Body of pancreas (tissue), 4 donors: Measurements from ENCODE around the gene PAX1. TPM values are rescaled to one million over a fixed set of nuclear protein-coding genes. Genes with fewer than 3 reads are reported as not detected.

ENCODE experiments used
- ATAC-seq: fragments of 150-250 bp; one replicate; pipeline ENCODE4 v1.9.1; 2016
- DNase-seq, 4 donors: peaks; one replicate each; pipeline ENCODE4 v3.0.0-alpha.2; 2019
- H3K27ac ChIP-seq, 4 donors: fragments of 200-600 bp; sonication (generic); 1 replicate in 3 of 4; 2 replicates in 1 of 4; pipeline versions ENCODE4 v1.5.1 to v1.6.1; 2016 to 2019; ENCODE audit warnings: mild to moderate bottlenecking in 1 of 4, mixed read lengths in 1 of 4, moderate library complexity in 1 of 4
- H3K27me3 ChIP-seq, 2 donors: fragments of 200-600 bp; sonication (generic); one replicate each; pipeline ENCODE4 v1.6.0; 2016; ENCODE audit warnings: mild to moderate bottlenecking in 1 of 2
- H3K36me3 ChIP-seq, 2 donors: fragments of 200-600 bp; sonication (generic); replicated peaks in 1 of 2; 2 replicates each; pipeline ENCODE4 v1.5.1; 2016; ENCODE audit warnings: low read depth in 2 of 2; ENCODE audit not compliant: insufficient read depth in 1 of 2
- H3K4me1 ChIP-seq: fragments of 200-600 bp; sonication (generic); one replicate; pipeline ENCODE4 v1.6.0; 2016
- H3K4me3 ChIP-seq, 2 donors: fragments of 200-600 bp; sonication (generic); 1 replicate in 1 of 2; 2 replicates in 1 of 2; pipeline ENCODE4 v1.5.1; 2016 to 2019
- H3K9me3 ChIP-seq, 3 donors: fragments of 200-600 bp; sonication (generic); 1 replicate in 2 of 3; 2 replicates in 1 of 3; pipeline ENCODE4 v1.5.1; 2016
- CTCF ChIP-seq, 7 experiments: fragments of 450-650 bp in 4 of 7; fragments of 200-600 bp in 3 of 7; sonication (generic) in 3 of 7; IDR thresholded peaks; one replicate each; pipeline ENCODE4 v1.5.1; 2016 to 2019; ENCODE audit warnings: antibody characterized with exemption in 7 of 7
- POLR2A ChIP-seq, 3 donors: fragments of 450-650 bp; IDR thresholded peaks; one replicate each; pipeline ENCODE4 v1.6.1; 2016; ENCODE audit warnings: antibody characterized with exemption in 3 of 3, mild to moderate bottlenecking in 2 of 3
- WGBS, 2 donors: methylation state at CpG; one replicate each; pipeline ENCODE4 v1.1.5; 2017; 5-methylcytosine and 5-hydroxymethylcytosine counted together
- intact Hi-C: fragments of 100-400 bp; cut with DNase I; formaldehyde crosslinking; loops from one replicate; pipeline ENCODE4 v1.15.1; 2023
- total RNA-seq, 2 donors: library from RNA; depleted of rRNA; stranded (reverse); fragments of >200 nt; gene quantifications; one replicate each; pipeline ENCODE4 v1.1.0, GENCODE V29; 2016

PAX1 gene
- total RNA-seq, 2 donors from 2014 or later = not detected

GRCh38 chr20:21725892-21726291 lies 20.4 kb downstream of the PAX1 start:
- TF ChIP-seq CTCF (IDR thresholded peaks at IDR 0.05) (no peak), POLR2A (IDR thresholded peaks at IDR 0.05) (no peak)
- Histone ChIP-seq H3K36me3 (no peaks in the 10 kb centered on the region), H3K27ac (no peak overlapping the region), H3K27me3 (no peaks in the 10 kb centered on the region), H3K4me3 (no peak overlapping the region), H3K4me1 (no peaks in the 10 kb centered on the region), H3K9me3 (no peaks in the 10 kb centered on the region)
- DNase-seq (no peak), ATAC-seq (no peak)
- intact Hi-C loops = no loop called here
- 22% methylated on average over 2 of the region's 2 CpGs for WGBS, 2 donors

- Histone ChIP-seq H3K9me3 (no peaks in the 10 kb centered on the region), H3K27ac (no peak overlapping the region), H3K4me3 (no peak overlapping the region), H3K36me3 (no peaks in the 10 kb centered on the region), H3K4me1 (no peaks in the 10 kb centered on the region), H3K27me3 (no peaks in the 10 kb centered on the region)
- ATAC-seq = no peak
- intact Hi-C loops = no loop called here
- WGBS, 2 donors = 81 to 85% methylated on average over 13 to 15 of the region's 15 CpGs
- no peak for DNase-seq
- no peak for TF ChIP-seq CTCF (IDR thresholded peaks at IDR 0.05)
- TF ChIP-seq POLR2A (IDR thresholded peaks at IDR 0.05) = no peak
Measured at GRCh38 chr20:21729316-21729715, 23.9 kb downstream of the PAX1 start.

GRCh38 chr20:21739161-21739560 lies 33.7 kb downstream of the PAX1 start:
- intact Hi-C loops = no loop called here
- no peaks in the 10 kb centered on the region for H3K4me1 ChIP-seq
- WGBS, 2 donors = 77 to 90% methylated on average over 3 of the region's 3 CpGs
- no peaks in the 10 kb centered on the region for H3K9me3 ChIP-seq
- ATAC-seq (no peak), DNase-seq (no peak)
- H3K27me3 ChIP-seq = no peaks in the 10 kb centered on the region
- no peak overlapping the region for H3K27ac ChIP-seq
- H3K4me3 ChIP-seq = no peak overlapping the region
- no peaks in the 10 kb centered on the region for H3K36me3 ChIP-seq
- TF ChIP-seq CTCF (IDR thresholded peaks at IDR 0.05) (no peak), POLR2A (IDR thresholded peaks at IDR 0.05) (no peak)

GRCh38 chr20:21739682-21740081 lies 34.2 kb downstream of the PAX1 start:
- intact Hi-C loops = no loop called here
- 59 to 69% methylated on average over 3 of the region's 3 CpGs for WGBS, 2 donors
- DNase-seq = no peak

More at GRCh38 chr20:21739682-21740081, 34.2 kb downstream of the PAX1 start:
- Histone ChIP-seq H3K4me1 (no peaks in the 10 kb centered on the region), H3K27me3 (no peaks in the 10 kb centered on the region), H3K4me3 (no peak overlapping the region), H3K36me3 (no peaks in the 10 kb centered on the region), H3K27ac (no peak overlapping the region), H3K9me3 (no peaks in the 10 kb centered on the region)
- no peak for TF ChIP-seq POLR2A (IDR thresholded peaks at IDR 0.05)
- no peak for TF ChIP-seq CTCF (IDR thresholded peaks at IDR 0.05)
- ATAC-seq = no peak
